Measurements from ENCODE around the gene SAPCD2.

- no peak for TF ChIP-seq EZH2phosphoT487 (IDR thresholded peaks at IDR 0.05; ENCODE audit: borderline replicate concordance, low read length)
- TF ChIP-seq CTCF (IDR thresholded peaks at IDR 0.05; ENCODE audit: low read depth, low read length, poor library complexity, severe bottlenecking), result no peak
Measured at GRCh38 chr9:137084526-137084925, 14.2 kb upstream of the SAPCD2 start.
